HPDE6-E6E7 (cell line): Measurements from ENCODE around the gene CSTB.
A peak's percentile ranks its signal among the peaks of the same experiment; 100 is the strongest.

Source experiments
- DNase-seq: peaks from one replicate; pipeline ENCODE4 v3.0.0; 2011; ENCODE audit warnings: missing footprints; ENCODE audit errors: extremely low spot score

Gene CSTB

GRCh38 chr21:43789276-43790009 lies 13.3 kb upstream of the CSTB start, which contains the start of gene RRP1:
Gene RRP1 (plus strand): TSS chr21:43789577. CDS start chr21:43789630, 53 bp downstream.
- DNase-seq, result peak; percentile 86

GRCh38 chr21:43786807-43787440 lies 10.8 kb upstream of the CSTB start:
- no peak for DNase-seq

- DNase-seq, result no peak
Measured at GRCh38 chr21:43786300-43786806, 10.2 kb upstream of the CSTB start.

GRCh38 chr21:43785134-43785533 lies 9.0 kb upstream of the CSTB start:
- DNase-seq, result no peak

DNA sequence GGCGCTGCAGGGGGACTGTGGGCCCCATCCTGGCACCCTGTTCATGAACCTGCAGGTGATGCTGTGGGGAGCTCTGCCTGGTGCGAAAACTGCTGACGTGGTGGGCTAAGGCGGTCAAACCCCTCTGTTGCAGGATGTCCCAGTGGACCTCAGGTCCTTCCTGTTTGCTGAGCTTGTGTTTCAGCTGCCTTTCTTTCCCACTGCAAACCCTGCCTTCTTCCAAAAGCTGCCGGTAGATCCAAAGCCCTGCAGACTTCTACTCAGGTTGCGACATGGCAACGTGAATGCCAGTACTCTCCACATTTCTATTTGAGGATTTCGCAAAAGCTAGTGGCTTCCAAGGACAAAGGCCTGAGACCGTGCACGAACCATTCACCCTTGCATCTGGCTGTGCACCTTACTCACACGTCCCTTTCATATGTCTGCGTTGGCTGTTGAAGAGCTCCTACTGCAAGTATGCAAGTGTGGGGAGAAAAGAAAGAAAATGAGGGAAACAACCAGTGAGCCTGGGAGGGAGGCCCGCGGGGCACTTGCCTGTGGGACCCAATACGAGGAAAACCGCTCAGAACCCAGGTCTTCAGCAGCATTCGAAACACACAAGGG lies 7.1 kb upstream of the CSTB start:
- no peak for DNase-seq

DNA sequence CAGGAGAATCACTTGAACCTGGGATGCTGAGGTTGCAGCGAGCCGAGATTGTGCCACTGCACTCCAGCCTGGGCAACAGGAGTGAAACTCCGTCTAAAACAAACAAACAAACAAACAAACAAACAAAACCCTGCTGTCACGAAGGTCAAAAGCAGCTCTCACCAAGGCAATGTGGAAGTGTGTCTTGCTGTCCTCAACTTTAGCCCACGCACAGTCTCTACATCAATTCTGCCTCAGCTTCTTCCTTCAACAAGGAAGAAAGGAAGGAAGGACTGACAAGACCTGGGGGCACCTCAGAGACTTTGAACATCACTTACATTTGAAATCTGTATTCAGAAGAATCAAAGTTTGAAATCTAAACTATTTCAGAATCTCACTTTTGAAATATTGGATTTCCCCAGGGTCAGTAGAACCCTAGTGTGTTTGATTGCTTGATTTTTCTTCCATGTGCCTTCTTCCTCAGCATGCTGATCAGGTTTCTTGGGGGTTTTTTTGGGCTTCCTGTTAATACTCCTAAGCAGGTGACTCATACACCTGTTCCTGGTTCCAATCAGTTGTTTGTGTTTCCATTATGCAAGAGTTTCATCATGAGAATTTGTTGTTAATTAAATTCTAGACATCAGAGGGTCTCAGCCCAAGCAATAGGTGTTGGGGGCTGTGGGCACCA lies 6.5 kb upstream of the CSTB start:
- DNase-seq, result peak; percentile 63

- DNase-seq, result no peak
Measured at GRCh38 chr21:43781846-43782245, 5.7 kb upstream of the CSTB start.

GRCh38 chr21:43779660-43780059 lies 3.6 kb upstream of the CSTB start:
- DNase-seq, result no peak

GRCh38 chr21:43778469-43779335 lies 2.6 kb upstream of the CSTB start:
- no peak for DNase-seq

GRCh38 chr21:43777953-43778352 lies 1.8 kb upstream of the CSTB start:
- no peak for DNase-seq

DNA sequence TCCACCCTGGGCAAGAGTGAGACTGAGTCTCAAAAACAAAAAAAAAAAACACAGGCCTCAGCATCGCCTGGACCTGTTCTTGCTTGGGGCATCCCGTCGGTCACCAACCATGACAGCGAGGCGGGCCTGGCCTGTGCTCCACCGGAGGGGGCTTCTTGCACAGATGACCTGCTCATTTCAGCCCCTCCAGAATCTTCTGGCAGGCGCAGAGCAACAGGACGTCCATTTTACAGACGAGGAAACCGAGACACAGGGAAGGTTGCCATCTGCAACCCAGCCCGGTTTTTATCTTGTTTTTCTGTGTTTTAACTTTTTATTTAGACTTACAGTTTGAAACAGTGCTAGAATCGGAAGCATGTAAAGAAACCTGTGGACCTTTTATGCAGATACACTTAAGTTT lies 918 bp downstream of the CSTB start:
- DNase-seq, result no peak

DNA sequence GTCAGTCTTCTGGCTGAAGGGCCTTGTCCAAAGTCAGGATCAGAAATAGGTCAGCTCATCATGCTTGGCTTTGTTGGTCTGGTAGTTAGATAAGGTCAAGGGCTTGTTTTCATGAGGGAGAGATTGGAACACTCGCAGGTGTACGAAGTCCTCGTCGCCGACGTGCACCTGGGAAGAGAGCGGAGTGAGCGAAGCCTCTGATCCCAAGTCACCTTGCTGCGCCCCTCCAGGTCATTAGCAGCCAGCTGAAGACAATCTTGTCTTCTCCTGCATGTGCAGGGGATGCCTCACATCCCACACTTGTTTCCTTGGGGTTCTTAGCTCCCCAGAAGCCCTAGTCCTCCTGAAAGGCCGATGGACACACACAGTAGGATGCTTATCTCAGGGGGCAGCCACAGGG lies 1.9 kb downstream of the CSTB start:
- DNase-seq, result no peak

DNA sequence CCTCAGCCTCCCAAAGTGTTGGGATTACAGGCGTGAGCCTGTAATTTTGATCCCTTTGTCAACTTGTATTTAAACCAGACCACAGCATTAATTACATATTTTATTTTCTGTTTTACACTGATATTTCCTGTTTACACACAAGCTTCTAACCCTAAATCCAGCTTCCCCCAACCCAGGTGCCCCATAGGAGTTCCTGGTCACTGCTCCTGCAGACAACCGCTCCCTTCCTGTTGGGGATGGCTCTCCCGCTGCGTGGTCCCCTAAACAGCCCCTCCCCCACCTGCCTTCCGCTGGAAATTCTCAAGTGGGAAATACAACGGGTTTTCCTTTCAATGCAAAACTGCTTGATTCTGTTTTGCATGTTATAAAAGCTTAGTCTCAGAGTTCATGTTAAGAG lies 3.7 kb downstream of the CSTB start:
- DNase-seq, result no peak

GRCh38 chr21:43771698-43772424 lies 4.2 kb downstream of the CSTB start:
- DNase-seq, result no peak

DNA sequence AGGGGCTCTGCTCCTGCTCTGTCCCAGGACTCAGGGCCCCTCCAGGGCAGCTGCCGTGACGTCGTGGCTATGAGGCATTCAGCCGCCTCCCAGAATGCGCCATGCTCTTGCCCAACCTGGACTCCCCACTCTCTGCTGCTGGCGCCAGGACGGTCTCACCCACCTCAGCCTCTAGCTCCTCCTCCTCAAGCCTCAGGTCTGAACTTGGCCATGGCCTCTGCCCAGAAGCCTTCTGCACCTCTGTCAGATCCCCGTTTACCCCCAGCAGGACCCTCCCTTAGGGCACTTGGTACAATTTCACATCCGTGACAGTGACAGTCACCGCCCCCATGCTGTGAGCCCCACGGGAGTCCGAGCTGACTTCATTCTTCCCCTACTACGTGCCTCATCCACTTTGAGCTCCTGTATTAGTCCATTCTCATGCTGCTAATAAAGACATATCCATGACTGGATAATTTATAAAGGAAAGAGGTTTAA lies 4.9 kb downstream of the CSTB start:
- DNase-seq, result no peak

DNA sequence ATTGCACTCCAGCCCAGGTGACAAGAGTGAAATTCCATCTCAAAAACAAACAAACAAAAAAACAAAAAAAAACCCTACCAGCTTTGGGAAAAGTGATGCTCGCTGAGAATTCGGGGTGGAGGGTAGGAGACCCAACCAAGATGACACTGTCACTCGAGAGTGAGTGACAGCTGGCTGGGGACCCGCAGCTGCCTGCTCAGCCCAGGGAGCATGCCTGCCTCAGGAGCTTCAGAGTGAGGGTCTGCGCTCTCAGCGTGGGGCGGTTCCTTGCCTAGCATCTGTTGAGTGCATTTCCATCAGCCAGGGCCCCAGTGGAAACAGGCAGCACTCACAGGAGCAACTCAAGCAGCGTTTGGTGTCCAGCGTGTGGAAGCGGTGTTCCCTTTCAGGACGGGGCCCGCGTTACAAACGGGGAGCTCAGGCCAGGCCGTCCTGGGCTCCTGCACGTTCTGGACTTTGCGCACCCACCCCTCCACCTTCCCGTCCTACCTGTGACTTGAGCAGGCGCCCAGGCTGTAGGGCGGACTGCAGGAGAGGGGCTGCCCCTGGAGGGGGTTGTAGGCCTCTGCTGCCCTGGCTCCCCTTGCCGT lies 5.9 kb downstream of the CSTB start:
- no peak for DNase-seq

GRCh38 chr21:43769325-43769958 lies 6.7 kb downstream of the CSTB start:
- no peak for DNase-seq

- DNase-seq, result no peak
Measured at GRCh38 chr21:43768868-43769167, 7.3 kb downstream of the CSTB start.

DNA sequence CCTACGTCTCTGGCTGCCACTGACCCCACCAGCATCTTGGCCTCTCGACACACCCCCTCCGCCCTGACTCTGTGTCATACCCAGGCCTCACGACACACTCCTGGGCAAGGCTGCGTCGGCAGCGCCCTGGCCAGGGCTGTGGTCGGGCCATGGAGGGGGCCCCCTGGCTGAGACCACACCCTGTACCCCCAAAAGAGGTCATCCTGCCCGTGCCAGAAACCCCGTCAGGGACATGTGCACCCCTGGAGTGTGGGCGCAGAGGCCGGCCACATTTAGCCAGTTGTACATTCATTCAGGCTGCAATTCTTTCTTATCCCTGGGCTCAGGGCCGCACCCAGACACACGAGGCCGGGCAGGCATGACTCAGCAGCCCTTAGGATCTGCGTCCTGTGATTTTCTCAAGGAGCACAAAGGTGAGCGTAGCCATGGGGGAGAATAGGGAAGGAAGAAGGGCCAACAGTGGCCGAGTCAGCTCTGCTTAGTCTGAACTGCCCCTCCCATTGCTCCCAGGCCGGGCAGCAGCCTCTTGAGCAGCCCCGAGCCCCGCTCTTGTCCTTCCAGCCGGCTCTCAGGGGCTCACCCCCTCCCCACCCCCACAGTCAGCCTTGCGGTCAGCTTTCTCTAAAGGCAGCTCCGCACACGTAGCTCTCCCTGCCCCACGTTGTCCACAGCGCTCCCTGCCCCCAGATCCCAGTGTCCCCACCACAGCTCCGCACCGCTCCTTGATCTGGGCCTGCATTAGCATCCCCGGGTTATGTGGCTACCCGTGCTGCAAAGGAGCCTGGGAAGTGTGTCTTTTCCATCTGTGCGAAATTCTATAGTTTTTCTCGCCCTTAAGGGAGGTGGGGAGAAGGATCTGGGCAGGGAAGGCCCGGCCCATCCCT lies 7.9 kb downstream of the CSTB start:
- peak; percentile 82 for DNase-seq
